B cell (primary cell): ENCODE data around the gene MALSU1. TPM values are rescaled to one million over a fixed set of nuclear protein-coding genes. Genes with fewer than 3 reads are reported as not detected.

ENCODE experiments used
- ATAC-seq: fragments of 200-7000 bp; cut with Tn5 transposase; one replicate; pipeline ENCODE4 v1.10.0; 2021; ENCODE audit warnings: low read depth, mild to moderate bottlenecking, moderate number of reproducible peaks, moderate library complexity
- CTCF ChIA-PET: fragments of 350-600 bp; sonication (Branson Sonifier 250); formaldehyde crosslinking; loops from one replicate; lab custom pipeline; 2021; ENCODE audit warnings: antibody characterized with exemption, inconsistent platforms; lab: Charles Lee
- POLR2A ChIA-PET: fragments of 350-600 bp; sonication (Branson Sonifier 250); formaldehyde crosslinking; loops from one replicate; lab custom pipeline; 2021; ENCODE audit warnings: antibody characterized with exemption; lab: Charles Lee
- DNase-seq: peaks from one replicate; pipeline ENCODE4 v3.0.0; 2013
- H2AFZ ChIP-seq: 2 replicates; pipeline ENCODE4 v1.6.1; 2012; ENCODE audit warnings: mild to moderate bottlenecking, low read depth, low read length; ENCODE audit not compliant: insufficient read depth, poor library complexity, severe bottlenecking
- H3K27ac ChIP-seq, 2 donors: 1 replicate in 1 of 2; 2 replicates in 1 of 2; pipeline ENCODE4 v1.5.1; 2012 to 2013; ENCODE audit warnings: low read length in 2 of 2, mild to moderate bottlenecking in 2 of 2, moderate library complexity in 1 of 2
- H3K27me3 ChIP-seq, 4 experiments: fragments of 200-600 bp in 1 of 4; sonication (generic) in 1 of 4; replicated peaks in 1 of 4; 1 replicate in 2 of 4; 2 replicates in 2 of 4; pipeline versions ENCODE4 v1.6.1 to v1.7.0; 2013 to 2016; ENCODE audit warnings: low read length in 3 of 4, mild to moderate bottlenecking in 2 of 4, mixed read lengths in 1 of 4, moderate library complexity in 1 of 4; ENCODE audit not compliant: insufficient read depth in 4 of 4, control insufficient read depth in 3 of 4; ENCODE audit errors: control extremely low read depth in 1 of 4
- H3K36me3 ChIP-seq, 2 experiments: replicated peaks in 1 of 2; 1 replicate in 1 of 2; 2 replicates in 1 of 2; pipeline versions ENCODE4 v1.6.1 to v1.7.1; 2013; ENCODE audit warnings: low read length in 1 of 2; ENCODE audit not compliant: insufficient read depth in 2 of 2, control insufficient read depth in 1 of 2; ENCODE audit errors: control extremely low read depth in 1 of 2, extremely low read depth in 1 of 2
- H3K4me1 ChIP-seq, 2 donors: fragments of 200-600 bp in 1 of 2; sonication (generic) in 1 of 2; 1 replicate in 1 of 2; 2 replicates in 1 of 2; pipeline versions ENCODE4 v1.5.1 to v1.6.1; 2013 to 2017; ENCODE audit warnings: low read length in 2 of 2; ENCODE audit not compliant: control insufficient read depth in 2 of 2, insufficient read depth in 2 of 2
- H3K4me2 ChIP-seq: replicated peaks from 2 replicates; pipeline ENCODE3; 2012; ENCODE audit warnings: mild to moderate bottlenecking, low read depth, low read length; ENCODE audit not compliant: poor library complexity, severe bottlenecking
- H3K4me3 ChIP-seq, 5 experiments: fragments of 200-600 bp in 1 of 5; sonication (generic) in 1 of 5; 1 replicate in 3 of 5; 2 replicates in 2 of 5; pipeline versions ENCODE4 v1.5.1 to v1.7.0; 2011 to 2016; ENCODE audit warnings: low read length in 4 of 5, mild to moderate bottlenecking in 4 of 5, low read depth in 2 of 5, control low read depth in 1 of 5, moderate library complexity in 1 of 5; ENCODE audit not compliant: insufficient read depth in 1 of 5; ENCODE audit errors: control extremely low read depth in 1 of 5, extremely low read depth in 1 of 5
- H3K79me2 ChIP-seq: fragments of 200-600 bp; sonication (generic); one replicate; pipeline ENCODE4 v1.6.0; 2016; ENCODE audit warnings: low read length; ENCODE audit not compliant: control insufficient read depth, insufficient read depth
- H3K9ac ChIP-seq: fragments of 200-600 bp; sonication (generic); 2 replicates; pipeline ENCODE4 v1.6.1; 2017; ENCODE audit warnings: mild to moderate bottlenecking, low read length, moderate library complexity
- H3K9me3 ChIP-seq, 3 donors: one replicate each; pipeline versions ENCODE4 v1.6.1 to v1.7.1; 2013; ENCODE audit warnings: low read length in 2 of 3; ENCODE audit not compliant: control insufficient read depth in 2 of 3, insufficient read depth in 1 of 3; ENCODE audit errors: control extremely low read depth in 1 of 3
- H4K20me1 ChIP-seq: 2 replicates; pipeline ENCODE4 v1.6.0; 2012; ENCODE audit warnings: mild to moderate bottlenecking, low read length; ENCODE audit not compliant: insufficient read depth, control insufficient read depth, poor library complexity, severe bottlenecking
- H3K27ac Mint-ChIP-seq: one replicate; pipeline ENCODE4 v1.8.0; 2021; ENCODE audit warnings: mixed read lengths
- H3K27me3 Mint-ChIP-seq: one replicate; pipeline ENCODE4 v1.8.0; 2021; ENCODE audit warnings: mixed read lengths
- H3K4me1 Mint-ChIP-seq: one replicate; pipeline ENCODE4 v1.8.0; 2021; ENCODE audit warnings: mixed read lengths
- H3K4me3 Mint-ChIP-seq: one replicate; pipeline ENCODE4 v1.8.0; 2021; ENCODE audit warnings: mixed read lengths
- H3K9me3 Mint-ChIP-seq: one replicate; pipeline ENCODE4 v1.8.0; 2022; ENCODE audit warnings: mixed read lengths; ENCODE audit not compliant: insufficient read depth
- CTCF ChIP-seq: fragments of 200-600 bp; IDR thresholded peaks from one replicate; pipeline ENCODE4 v1.8.0; 2022; ENCODE audit warnings: antibody characterized with exemption, mild to moderate bottlenecking
- EZH2 ChIP-seq: IDR thresholded peaks from 2 replicates; pipeline ENCODE4 v1.6.1; 2012; ENCODE audit warnings: borderline replicate concordance, low read depth, mild to moderate bottlenecking, moderate library complexity, low read length; ENCODE audit not compliant: insufficient read depth, poor library complexity, severe bottlenecking
- WGBS: methylation state at CpG from one replicate; pipeline ENCODE4 v1.1.5; 2013; ENCODE audit warnings: missing lambda C conversion rate; ENCODE audit not compliant: insufficient coverage; 5-methylcytosine and 5-hydroxymethylcytosine counted together
- intact Hi-C: fragments of 100-400 bp; cut with micrococcal nuclease; formaldehyde crosslinking; loops from one replicate; pipeline ENCODE4 v1.10.0; 2022
- polyA plus RNA-seq: library from polyadenylated mRNA; depleted of rRNA; stranded (reverse); fragments of >200 nt; gene quantifications from 2 replicates; pipeline ENCODE4 v1.2.3, GENCODE V29; 2012
- total RNA-seq, 2 donors: library from RNA; stranded (reverse); fragments of 120-200 nt in 1 of 2; gene quantifications; 1 replicate in 1 of 2; 2 replicates in 1 of 2; pipeline versions ENCODE4 v1.2.3 to v1.2.4, GENCODE V29; 2013 to 2022

The MALSU1 gene
- total and polyA plus RNA-seq, 2 donors (not counting 1 experiment from before 2014, with no cell fraction given), result 20.8 to 38.0 TPM

DNA sequence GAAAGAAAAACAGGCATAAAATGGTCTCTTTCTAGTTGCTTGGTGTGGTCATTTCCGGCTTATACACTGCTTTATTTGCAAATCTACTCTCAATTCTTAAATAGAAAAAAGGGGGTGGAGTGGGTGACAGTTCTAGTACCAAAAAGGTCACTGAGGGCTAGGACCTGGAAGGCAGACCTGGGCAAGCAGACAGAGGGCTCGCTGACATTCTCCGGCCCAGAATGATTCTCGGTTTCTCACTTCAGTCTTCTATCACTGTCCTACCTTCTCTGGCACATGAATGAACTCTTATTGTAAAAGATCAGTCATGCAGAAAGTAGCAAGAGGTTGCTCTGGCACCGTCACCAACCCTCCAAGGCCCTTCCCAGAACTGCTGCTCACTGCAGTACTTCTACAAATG lies 54.0 kb downstream of the MALSU1 start:
- DNase-seq, result no peak
- peak overlapping the region; percentile 20 for H3K27ac Mint-ChIP-seq
- no peak overlapping the region for H3K4me3 Mint-ChIP-seq
- TF ChIP-seq CTCF (no peak), EZH2 (no peak)
- intact Hi-C loops, result no loop called here
- Histone ChIP-seq H3K4me1 (peaks cover 0 to 3% of the 10 kb centered on the region in 2 donors), H3K9ac (no peak overlapping the region), H3K4me3 (no peak overlapping the region), H3K4me2 (no peak overlapping the region), H3K36me3 (no peaks in the 10 kb centered on the region), H3K9me3 (no peaks in the 10 kb centered on the region), H3K27me3 (no peaks in the 10 kb centered on the region), H4K20me1 (no peaks in the 10 kb centered on the region), H2AFZ (no peak overlapping the region), H3K79me2 (no peaks in the 10 kb centered on the region), H3K27ac (no peak overlapping the region)
- H3K4me1 Mint-ChIP-seq, result peaks cover 10% of the 10 kb centered on the region
- ChIA-PET POLR2A (no interaction called here), CTCF (interaction anchor here (0.6 to 1.4 kb wide), 4 partner anchors 9 to 81 kb away, joined by 3 to 4 read pairs (median 4); no protein-coding TSS in a partner anchor)
- ATAC-seq, result no peak
- no CpG with 5 or more reads among the region's 5 CpGs for WGBS
- no peaks in the 10 kb centered on the region for H3K27me3 Mint-ChIP-seq
- H3K9me3 Mint-ChIP-seq, result no peaks in the 10 kb centered on the region

DNA sequence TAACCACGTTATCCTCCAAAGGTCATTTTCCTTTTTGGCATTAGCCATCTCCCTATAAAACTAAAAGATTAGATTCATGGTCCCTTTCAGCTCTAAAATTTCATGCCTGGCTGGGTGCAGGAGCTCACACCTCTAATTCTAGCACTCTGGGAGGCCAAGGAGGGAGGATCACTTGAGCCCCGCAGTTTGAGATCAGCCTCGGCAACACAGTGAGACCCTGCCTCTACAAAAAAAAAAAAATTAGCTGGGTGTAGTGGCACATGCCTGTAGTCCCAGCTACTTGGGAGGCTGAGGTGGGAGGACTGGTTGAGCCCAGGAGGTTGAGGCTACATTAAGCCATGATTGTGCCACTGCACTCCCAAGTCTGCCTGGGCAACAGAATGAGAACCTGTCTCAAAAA lies 57.0 kb downstream of the MALSU1 start:
- H3K27ac Mint-ChIP-seq, result no peak overlapping the region
- no peak for ATAC-seq
- no peak overlapping the region for H2AFZ ChIP-seq
- H3K9me3 ChIP-seq, result no peaks in the 10 kb centered on the region
- TF ChIP-seq EZH2 (no peak), CTCF (no peak)
- H3K4me1 Mint-ChIP-seq, result peaks cover 10% of the 10 kb centered on the region
- no peak for DNase-seq
- H3K36me3 ChIP-seq, result no peaks in the 10 kb centered on the region
- no peak overlapping the region for H3K4me2 ChIP-seq
- POLR2A ChIA-PET, result interaction anchor here (0.7 kb wide), 1 partner anchor 56 kb away, joined by 4 read pairs; no protein-coding TSS in a partner anchor
- intact Hi-C loops, result loop anchor here (5.0 kb wide), 3 partner anchors 56 to 176 kb away; partner anchors contain the start of gene TRA2A
- H3K27me3 Mint-ChIP-seq, result no peaks in the 10 kb centered on the region
- H3K27ac ChIP-seq, result no peak overlapping the region
- H3K9me3 Mint-ChIP-seq, result no peaks in the 10 kb centered on the region
- 100% methylated on average over 1 of the region's 3 CpGs for WGBS
- no peak overlapping the region for H3K4me3 ChIP-seq
- CTCF ChIA-PET, result interaction anchor here (0.6 to 2.4 kb wide), 10 partner anchors 10 to 214 kb away, joined by 3 to 16 read pairs (median 4); no protein-coding TSS in a partner anchor
- H4K20me1 ChIP-seq, result no peaks in the 10 kb centered on the region
- H3K4me3 Mint-ChIP-seq, result no peak overlapping the region
- peaks cover 0 to 3% (median 0%) of the 10 kb centered on the region in 4 experiments for H3K27me3 ChIP-seq
- H3K79me2 ChIP-seq, result no peaks in the 10 kb centered on the region
- H3K4me1 ChIP-seq, result peaks cover 0 to 3% of the 10 kb centered on the region in 2 donors
- no peak overlapping the region for H3K9ac ChIP-seq
